ENCODE data around the gene CDYL2.
"Not testable (repeated sequence)": the region's sequence is repeated elsewhere in the genome, so short reads cannot be mapped to it uniquely, and the experiment has no call there.

Gene CDYL2

DNA sequence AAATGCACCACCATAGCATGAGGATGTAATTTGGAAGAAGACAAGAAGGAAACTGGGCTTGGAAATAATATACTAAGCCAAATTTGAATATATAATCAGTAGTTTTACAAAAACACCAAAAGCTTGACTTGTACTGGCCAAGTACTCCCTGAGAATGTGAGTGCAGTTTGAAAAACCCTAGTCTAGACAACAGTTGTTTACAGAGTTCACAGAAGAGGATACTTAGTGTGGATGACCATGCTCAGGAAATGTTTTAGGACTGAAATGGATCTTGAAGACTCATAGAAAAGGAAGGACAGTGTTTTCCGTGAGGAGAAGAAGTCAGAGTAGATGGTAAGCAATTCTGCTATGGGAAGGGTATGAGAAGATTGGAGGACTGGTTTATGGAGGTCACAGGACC is 1.9 kb upstream of the CDYL2 start:
- DNase-seq, result no peak

- DNase-seq, result peak; percentile 11
Observed at GRCh38 chr16:80804056-80804525, 307 bp downstream of the CDYL2 start.

DNA sequence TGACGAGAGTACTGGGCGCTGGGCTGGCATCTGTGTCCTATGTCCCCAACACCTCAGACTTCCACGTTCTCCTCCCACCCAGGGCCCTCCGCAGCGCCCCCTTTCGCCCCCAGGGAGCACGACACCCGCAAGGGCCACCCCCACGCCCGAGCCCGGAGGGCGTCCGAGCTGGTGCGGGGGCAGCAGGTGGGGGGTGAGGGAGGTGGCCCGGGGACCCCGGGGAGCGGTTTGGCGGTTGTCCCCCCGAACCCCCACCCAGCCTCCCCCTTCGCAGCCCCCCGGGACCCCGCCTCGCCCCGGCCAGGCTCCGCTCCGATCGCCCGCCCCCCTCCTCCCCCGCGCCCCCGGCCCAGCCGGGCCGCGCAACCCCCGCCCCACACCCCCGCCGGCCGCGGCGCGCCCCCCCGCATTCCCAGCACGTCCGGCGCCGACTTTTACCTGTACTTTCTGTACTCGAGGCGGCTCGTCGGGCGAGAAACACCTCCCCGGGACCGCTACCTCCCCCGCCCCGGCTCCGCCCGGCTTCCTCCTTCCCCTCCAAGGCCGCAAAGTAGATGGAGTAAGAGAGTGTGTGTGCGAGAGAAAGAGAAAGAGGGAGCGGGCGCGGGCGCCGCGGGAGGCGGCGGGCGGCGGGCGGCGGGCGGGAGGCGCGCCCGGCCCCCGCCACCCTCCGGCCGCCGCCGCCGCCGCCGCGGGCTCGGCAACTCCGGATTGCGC is 901 bp downstream of the CDYL2 start:
- DNase-seq, result no peak

DNA sequence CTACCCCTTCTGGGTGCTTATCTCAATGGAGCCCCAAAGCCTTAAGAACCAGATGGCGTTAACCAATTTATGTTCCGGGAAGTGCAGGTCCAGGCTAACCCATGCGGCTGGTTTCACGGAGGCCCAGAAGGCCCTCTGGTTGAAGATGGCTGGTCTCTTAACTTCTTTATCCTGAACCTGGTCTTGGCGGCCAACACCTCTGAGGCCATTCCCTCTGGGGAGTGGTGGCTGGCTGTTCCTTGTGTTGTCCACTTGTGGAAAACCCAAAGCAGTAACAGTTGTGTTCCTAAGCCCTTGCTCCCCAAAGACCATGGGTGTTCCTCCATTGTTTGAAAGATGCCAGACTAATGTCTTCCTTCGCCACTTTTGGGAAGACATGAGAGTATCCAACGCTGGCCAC is 1.5 kb downstream of the CDYL2 start:
- no peak for DNase-seq

DNA sequence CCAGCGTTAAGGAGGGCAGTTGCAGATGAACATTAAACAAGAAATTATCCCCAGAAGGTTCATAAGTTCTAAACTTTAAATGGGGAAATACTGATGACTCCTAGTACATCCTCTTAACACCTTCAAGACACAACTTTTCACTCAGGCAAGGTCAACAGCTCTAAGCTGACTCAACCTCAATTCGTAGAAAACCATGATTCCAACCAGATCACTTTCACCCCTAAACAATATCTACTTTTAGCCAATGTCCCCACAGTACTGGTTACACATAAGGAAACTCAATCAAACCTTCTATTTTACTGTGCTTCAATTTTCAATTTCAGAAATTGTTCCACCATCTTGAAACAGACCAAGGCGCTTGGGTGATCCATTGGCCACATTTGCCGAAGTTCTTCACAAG is 2.3 kb downstream of the CDYL2 start:
- DNase-seq, result no peak

GRCh38 chr16:80794071-80794470 is 10.3 kb downstream of the CDYL2 start:
- DNase-seq, result no peak

DNA sequence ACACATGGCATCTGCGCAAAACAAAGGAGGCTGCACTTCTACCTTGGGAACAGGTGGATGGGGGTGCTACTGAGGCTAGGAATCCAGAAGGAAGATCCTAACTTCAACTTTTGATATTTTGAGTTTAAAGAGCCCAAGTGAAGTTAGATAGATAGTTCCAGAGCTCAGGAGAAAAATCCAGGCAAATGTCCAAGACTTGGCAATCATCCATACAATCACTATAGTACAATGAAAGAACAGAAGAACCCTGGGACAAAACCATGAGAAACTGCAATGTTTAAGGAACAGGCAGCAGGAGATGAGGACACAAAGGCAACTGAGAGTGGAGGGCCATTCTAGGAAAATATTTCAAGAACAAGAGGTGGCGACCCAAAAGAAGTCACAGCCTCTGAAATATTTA is 12.4 kb downstream of the CDYL2 start:
- DNase-seq, result no peak

GRCh38 chr16:80791411-80791810 is 13.0 kb downstream of the CDYL2 start:
- no peak for DNase-seq

DNA sequence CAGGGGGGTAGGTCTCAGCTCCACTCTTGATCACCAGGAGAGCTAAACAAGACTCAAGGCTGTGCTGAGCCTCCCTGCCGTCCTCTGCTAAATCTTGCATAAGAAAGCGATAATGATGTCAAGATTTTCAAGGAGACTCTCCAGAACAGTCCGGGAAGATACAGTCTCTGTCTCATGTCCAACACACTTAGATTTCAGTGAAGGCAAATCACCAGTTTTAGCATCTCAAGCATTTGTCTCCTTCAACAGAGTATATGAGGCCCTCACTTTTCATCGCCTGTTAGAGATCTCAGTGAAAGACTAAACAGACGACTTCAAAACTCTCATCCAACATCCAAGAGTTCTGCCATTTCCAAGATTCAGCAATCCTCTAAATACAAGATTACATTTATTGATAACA is 13.6 kb downstream of the CDYL2 start:
- DNase-seq, result no peak

DNA sequence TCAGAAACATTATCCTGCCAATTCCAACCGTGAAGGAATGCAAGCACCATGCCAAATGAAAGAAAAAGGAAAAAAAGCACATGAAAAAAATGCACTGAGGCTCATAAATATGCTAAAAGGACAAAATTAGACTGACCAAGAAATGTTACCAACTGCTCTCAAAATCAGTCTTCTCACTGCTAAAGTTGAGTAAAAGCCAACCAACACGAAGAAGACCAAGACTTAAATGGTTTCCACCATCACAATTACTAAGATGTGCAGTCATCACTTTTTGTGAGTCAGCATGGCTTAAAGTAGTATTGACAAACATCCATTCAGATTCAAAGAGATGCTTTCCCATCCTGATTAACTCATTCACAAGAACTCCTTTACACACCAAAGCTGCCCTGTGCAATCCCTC is 16.4 kb downstream of the CDYL2 start:
- DNase-seq, result no peak

- not testable (repeated sequence) for DNase-seq
Observed at GRCh38 chr16:80786561-80786960, 17.8 kb downstream of the CDYL2 start.

GRCh38 chr16:80784951-80785350 is 19.4 kb downstream of the CDYL2 start:
- no peak for DNase-seq

DNA sequence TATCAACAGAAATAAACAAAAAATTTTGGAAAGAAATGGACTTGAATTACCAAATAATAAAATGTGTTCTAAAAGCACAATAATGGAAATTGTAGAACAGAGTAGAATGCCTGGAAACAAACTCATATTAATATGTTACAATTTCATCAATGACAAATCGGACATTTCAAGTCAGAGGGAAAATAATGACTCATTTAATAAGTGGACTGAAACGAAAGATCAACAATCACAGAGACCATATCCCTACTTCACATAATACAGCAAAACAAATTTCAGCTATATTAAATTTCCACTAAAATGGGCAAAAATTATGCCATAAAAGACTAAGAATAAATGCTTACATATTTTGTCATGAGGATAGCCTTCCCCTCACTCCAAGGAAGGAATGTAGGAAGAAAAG is 25.7 kb downstream of the CDYL2 start:
- DNase-seq, result no peak

- DNase-seq, result no peak
Observed at GRCh38 chr16:80776856-80777255, 27.5 kb downstream of the CDYL2 start.

- no peak for DNase-seq
Observed at GRCh38 chr16:80775450-80775849, 28.9 kb downstream of the CDYL2 start.

- DNase-seq, result no peak
Observed at GRCh38 chr16:80766798-80767197, 37.6 kb downstream of the CDYL2 start.

- DNase-seq, result no peak
Observed at GRCh38 chr16:80759419-80760162, 44.8 kb downstream of the CDYL2 start.

DNA sequence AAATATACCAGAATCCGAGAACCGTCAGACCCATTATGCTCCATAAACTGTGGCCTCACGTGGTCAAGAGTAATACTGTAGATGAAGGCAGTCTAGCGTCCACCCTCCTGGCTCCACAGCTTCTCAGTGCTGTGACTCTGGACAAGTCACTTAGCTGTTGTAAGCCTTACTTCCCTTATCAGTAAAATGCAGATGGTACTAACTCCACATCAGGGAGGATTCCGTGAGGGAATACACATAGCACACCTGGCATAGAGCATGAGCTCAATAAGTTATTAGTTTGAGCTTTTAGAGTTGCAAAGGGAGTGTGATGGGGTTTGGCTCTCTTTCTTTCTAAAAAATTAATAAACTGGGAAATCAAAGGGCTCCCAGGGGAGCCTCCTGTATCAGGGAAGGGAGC is 49.9 kb downstream of the CDYL2 start:
- DNase-seq, result no peak

DNA sequence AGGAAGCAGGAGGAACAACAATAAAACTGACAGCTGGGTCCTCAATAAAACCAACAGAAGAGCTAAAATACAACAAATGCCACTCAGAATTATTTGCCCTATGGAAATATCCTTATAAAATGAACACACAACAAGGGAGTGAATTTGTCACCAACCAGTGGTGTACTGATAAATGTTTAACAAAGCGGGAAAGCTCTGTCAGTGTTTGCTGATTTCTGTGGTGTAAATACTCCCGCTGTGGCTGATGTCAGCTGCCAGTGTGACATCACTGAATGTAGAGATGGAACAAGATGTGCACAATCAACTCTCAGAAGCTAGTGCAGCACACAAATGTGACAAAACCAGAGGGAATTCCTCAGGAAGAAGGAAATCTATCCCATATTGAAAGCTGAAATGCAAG is 51.9 kb downstream of the CDYL2 start:
- DNase-seq, result no peak

GRCh38 chr16:80751167-80751566 is 53.2 kb downstream of the CDYL2 start:
- DNase-seq, result no peak

- DNase-seq, result no peak
Observed at GRCh38 chr16:80746231-80746630, 58.2 kb downstream of the CDYL2 start.

- DNase-seq, result no peak
Observed at GRCh38 chr16:80744856-80745255, 59.5 kb downstream of the CDYL2 start.

DNA sequence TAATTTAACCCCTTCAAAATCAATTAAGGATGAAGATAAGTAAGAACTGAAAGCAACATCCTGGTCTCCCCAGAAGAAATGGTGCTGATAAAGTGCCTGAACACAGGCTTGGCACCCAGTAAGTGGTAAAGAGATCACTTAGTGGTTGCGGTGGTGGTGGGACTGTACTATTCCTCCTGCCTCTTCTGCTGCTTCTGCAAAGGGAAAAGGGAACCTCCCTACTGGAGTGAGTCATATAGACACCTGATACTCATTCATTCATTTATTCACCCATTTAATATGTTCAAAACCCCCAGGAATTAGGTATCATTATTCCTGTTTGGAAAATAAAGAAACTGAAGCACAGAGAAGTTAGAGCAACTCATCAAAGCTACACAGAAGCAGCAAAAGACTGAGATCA is 60.6 kb downstream of the CDYL2 start:
- DNase-seq, result no peak

DNA sequence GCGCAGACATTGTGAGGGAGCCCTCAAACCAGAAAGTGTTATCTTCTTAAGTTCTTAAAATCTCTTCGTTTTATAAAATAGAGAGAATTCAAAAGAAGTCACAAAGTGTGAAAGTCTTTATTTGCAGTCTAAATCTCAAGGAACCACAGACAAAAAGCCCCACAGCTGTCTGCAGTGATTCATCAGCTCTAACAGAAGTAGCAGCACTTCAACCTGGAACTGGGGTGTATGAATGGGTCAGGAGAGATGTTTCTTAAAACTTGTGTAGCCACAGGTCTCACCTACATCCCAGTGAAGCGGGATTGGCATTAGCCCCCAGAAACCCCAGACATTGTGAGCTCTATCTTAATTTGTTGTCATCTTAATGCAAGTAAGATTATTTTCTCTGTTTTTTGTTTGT is 61.1 kb downstream of the CDYL2 start:
- DNase-seq, result no peak

DNA sequence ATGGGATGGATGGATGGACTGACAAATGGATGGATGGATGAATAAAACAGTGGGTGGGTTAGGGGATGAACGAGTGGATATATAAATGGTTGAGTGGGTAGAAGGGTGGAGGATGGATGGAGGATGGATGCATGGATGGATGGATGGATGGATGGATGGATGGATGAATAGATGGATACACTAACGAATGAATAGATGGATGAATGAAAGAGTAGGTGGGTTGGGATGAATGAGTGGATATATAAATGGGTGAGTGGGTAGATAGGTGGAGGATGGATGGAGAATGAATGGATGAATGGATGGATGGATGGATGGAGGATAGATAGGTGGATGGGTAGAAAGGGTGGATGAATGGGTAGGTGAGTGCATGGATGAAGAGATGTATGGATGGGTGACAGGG is 62.1 kb downstream of the CDYL2 start:
- DNase-seq, result no peak
